ENCODE data around the gene STX2.
"Not testable (repeated sequence)": the region's sequence is repeated elsewhere in the genome, so short reads cannot be mapped to it uniquely, and the experiment has no call there.

STX2 gene

GRCh38 chr12:130796985-130797686 lies 41.9 kb downstream of the STX2 start:
- DNase-seq, result no peak

DNA sequence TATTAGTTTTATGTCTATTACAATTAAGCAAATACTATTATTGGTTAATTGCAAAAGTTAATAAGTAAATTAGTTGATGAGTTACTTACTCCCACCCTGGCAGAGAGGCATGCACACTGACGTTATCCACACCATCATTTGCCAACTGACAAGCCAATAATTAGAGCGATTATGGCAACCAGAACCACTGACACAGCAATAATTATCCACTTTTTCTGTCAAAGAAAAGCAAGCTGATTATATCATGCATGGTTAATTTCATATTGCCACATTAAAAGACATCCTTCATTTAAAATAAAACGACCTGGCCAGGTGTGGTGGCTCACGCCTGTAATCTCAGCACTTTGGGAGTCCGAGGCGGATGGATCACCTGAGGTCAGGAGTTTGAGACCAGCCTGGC lies 43.1 kb downstream of the STX2 start:
- DNase-seq, result no peak

GRCh38 chr12:130793554-130793849 lies 45.5 kb downstream of the STX2 start:
- DNase-seq, result no peak

GRCh38 chr12:130792821-130793553 lies 46.1 kb downstream of the STX2 start:
- no peak for DNase-seq

- DNase-seq, result no peak
Measured at GRCh38 chr12:130791629-130792028, 47.4 kb downstream of the STX2 start.

GRCh38 chr12:130788515-130788914 lies 50.5 kb downstream of the STX2 start:
- DNase-seq, result no peak

DNA sequence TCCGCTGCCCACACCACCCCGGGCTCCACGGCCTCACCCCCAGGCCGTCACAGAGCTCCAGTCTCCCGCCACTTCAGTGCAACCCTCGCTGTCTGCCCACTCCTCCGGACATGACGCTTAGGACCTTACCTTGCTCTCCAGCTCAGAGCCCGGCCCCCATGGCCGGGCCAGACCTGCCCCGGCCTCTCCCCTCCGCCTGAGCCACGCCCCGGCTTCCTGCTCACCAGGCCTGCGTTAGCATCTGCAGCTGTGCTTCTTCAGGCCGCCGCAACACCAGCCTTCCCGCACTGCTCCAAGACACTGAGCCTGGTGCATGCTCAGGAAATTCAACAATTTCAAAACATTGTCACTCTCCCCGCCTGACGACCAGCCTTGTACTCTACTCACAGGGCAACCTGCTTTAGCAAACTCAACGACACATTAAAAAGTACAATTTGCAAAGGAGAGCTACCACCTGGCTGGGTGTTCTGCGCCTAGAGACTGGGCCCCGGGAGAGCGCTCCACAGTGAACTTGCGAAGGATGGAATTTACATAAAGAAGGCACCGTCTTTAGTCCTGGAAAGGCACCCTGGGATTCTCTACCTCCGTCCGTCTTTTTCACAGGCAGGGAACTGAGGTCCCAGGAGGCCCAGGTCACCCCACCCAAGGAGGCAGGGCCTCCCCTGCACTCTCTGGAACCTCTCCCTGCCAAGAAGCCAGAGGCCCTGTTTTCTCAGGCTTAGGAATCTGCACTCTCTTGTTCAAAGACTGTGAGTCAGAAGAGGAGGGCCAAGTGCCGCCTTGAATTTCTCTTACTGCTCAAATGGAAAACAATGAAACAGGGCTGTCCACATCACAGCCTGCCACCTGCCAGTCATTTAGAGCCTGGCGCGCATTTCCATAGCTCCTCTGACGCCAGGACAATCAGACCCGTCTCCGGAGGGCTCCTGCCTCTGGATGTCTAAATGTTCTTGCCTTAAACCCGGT lies 51.3 kb downstream of the STX2 start:
- DNase-seq, result peak; percentile 79

- DNase-seq, result no peak
Measured at GRCh38 chr12:130787041-130787440, 52.0 kb downstream of the STX2 start.

DNA sequence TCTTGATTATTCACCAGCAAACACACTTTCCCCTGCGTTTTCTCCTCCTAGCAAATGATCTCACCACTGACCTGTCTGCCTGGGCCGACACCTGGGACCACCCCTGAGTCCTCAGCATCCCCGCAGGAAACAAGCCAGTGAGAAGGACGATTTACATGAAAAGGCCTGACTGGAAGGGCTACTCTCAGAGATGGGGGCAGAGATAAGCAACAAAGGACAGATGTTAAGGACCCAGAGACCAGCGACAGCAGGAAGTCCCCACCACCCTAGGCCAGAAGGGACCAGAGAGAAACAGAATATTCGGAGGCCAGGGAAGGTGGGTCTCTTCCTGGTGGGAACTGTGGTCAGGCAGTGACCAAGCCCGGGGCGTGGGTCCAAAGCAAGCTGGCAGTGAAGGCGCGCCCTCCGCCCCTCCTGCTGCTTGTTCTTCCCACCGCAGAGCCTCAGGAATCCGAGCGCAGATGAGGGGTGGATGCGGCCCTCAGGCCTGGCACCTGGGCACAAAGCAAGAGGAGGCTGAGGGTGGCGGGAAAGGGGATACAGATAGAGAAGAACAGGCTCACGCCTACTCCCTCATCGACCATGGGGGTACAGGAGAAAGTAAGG lies 55.8 kb downstream of the STX2 start:
- DNase-seq, result no peak

DNA sequence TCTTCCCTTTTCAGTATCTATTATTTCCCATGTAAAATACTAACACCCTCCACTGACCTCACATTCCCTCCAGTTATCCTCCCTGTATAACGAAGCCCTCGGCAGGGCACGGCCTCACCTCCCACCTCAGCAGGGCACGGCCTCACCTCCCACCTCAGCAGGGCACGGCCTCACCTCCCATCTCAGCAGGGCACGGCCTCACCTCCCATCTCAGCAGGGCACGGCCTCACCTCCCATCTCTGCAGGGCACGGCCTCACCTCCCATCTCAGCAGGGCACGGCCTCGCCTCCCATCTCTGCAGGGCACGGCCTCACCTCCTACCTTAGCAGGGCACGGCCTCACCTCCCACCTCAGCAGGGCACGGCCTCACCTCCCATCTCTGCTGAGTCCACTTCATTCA lies 56.8 kb downstream of the STX2 start:
- DNase-seq, result not testable (repeated sequence)

DNA sequence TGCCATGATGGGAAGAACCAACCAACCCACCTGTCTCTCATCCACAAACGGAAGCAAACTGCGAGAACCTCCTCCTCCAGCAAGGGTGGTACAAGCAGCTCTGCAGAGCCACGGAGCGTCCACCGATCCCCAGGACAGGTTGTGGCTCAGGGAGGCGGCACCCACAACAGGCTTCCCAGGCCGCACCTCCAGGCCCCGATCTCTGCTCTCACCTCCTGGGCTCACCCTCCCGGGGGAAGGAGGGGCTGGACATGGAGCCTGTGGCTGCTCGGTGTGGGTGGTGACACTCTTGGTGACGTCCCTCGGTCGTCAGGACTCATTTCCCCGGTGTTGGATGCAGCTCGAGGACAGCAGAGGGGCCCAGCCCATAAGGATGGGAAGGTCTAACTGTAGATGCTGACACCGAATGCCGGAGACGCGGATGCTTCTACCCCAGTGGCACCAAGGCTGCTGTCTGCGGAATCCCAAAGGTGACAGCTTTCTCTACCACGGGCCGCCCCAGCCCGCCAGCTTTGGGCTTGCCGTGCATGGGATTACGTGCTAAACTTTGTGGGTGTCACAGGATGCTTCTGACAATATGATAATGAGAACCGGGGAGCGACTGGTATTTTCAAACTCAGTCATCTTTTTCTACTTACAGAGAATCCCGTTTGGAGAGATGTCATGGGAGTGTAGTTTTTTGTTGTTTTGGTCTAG lies 58.0 kb downstream of the STX2 start:
- DNase-seq, result no peak

DNA sequence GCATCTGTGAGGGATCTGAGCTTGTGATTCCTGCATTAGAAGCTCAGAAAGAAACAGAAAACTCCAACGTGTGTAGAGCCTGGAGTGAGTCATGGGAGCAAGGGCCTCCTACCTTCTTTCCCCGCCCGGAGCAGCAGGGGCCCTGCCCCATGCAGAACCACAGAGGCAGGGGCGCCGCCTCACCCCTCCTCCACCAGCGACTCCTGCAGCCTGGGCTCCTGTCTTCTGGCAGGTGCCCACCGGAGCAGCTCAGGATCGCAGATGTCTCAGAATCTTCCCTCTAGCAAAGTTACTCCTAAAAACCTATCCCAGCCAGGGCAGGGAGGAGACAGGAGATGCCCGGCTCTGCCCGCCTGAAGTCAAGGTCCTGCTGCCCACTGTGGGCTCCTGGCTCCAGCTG lies 58.7 kb downstream of the STX2 start:
- no peak for DNase-seq

DNA sequence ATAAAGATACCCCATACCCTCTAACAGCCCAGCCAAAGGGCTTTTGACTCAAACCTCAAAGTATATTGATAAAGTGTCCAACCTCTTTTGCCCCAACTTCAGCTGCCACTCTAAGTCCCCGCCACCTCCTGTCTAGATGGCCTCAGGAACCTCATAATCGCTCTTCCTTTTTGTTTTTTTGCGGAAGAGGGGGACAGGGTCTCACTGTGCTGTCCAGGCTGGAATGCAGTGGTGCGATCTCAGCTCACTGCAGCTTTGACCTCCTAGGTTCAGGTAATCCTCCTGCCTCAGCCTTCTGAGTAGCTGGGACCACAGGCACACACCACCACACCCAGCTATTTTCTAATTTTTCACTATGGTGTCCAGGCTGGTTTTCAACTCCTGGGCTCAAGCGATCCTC lies 60.3 kb downstream of the STX2 start:
- no peak for DNase-seq

DNA sequence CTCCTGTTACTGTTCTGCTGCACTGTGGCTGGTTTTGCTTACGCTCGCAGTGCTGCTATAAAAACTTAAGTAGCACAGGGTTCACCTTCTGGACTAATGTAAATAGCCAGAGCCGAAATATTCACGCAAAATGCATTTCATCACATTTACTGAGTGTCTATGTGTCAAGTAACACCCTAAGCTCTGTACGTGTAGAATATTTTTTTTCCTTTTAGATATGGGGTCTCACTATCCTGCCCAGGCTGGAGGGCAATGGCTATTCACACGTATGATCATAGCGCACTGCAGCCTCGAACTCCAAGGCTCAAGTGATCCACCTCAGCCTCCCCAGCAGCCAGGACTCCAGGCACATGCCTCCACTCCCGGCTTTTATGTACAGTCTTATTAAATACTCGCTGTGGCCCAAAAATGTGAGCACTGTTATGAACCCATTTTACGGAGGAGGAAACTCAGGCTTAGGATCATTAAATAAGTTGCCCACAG lies 62.2 kb downstream of the STX2 start:
- no peak for DNase-seq

DNA sequence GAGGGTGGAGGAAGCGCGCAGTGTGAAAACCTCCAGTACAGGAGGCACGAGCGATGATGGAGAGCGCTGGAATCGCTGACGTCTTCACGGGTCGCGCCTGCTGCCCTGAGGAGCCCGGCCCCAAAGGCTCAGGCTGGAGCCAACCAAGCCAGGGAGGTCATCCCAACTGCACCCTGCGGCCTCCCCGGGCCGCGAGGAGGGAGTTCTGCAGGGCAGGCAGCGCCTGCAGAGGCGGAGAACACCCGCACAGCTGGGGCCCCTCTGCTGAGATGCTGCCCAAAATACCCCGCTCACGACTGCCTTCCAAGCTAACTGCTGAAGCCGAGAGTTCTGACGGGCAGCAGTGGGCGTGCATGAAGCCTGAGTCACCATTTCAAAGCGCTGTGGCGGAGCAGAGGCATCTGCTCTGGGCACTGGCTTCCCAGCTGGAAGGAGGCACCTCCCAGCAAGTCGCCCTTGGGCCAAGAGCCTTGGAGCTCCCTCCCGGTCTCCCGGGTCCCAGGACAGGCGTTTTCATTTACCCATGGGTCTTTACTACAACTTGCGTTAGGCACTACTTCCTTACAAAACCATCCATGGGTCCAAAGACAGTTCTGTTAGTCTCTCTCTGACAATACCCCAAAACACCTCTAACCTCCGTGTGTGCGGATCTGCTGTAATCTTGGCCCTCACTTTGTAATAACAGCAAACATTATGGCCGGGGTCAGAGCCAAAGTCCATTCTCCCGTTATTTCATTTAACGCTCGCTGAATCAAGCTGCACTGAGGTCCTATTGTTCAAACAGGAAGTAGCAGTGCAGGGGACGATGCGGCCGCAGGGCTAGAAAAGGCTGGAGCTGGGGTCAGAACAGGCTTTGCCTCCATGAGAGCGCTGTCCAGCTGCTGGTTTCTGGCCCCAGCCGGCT lies 62.8 kb downstream of the STX2 start:
- DNase-seq, result peak; percentile 87

DNA sequence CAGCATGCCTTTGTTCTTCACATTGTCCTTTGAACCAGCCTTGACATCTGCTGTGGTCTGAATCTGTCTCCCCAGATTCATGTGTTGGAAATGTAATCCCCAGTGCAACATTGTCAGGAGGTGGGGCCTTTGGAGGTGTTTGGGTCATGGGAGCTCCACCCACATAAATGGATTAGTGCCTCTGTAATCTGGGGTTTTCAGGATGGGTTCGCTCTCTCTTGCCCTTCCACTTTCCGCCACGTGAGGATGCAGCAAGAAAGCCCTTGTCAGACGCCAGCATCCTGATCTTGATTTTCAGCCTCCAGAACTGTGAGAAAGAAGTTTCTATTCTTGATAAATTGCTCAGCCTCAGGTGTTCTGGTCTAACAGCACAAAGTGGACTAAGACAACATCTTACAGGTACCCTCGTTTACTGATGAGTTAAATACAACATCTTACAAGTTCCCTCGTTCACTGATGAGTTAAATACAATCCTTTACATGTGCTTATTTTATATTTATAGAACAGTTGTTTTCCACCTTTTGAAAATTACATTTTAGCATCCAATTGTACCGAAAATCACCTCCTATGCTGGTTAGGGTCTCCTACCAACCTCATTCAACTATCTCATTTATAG lies 68.5 kb downstream of the STX2 start:
- no peak for DNase-seq

DNA sequence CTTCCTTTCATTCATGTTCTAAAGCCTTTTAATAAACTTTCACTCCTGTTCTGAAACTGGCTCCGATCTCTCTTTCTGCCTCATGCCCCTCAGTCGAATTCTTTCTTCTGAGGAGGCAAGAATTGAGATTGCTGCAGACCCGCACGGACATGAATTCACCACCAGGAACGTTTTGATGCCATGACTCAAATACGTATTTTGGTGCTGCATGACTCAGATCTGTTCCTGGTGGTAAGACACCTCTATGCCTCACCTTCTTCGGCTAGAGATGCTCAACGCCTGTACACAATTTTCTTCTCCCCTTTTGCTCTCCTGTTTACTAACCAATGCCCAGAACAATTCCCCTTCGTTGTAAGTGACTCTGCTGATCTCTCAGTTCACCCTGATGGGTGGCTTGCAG lies 70.9 kb downstream of the STX2 start:
- no peak for DNase-seq

GRCh38 chr12:130766470-130766869 lies 72.6 kb downstream of the STX2 start:
- no peak for DNase-seq

- peak; percentile 36 for DNase-seq
Measured at GRCh38 chr12:130765186-130765659, 73.8 kb downstream of the STX2 start.

DNA sequence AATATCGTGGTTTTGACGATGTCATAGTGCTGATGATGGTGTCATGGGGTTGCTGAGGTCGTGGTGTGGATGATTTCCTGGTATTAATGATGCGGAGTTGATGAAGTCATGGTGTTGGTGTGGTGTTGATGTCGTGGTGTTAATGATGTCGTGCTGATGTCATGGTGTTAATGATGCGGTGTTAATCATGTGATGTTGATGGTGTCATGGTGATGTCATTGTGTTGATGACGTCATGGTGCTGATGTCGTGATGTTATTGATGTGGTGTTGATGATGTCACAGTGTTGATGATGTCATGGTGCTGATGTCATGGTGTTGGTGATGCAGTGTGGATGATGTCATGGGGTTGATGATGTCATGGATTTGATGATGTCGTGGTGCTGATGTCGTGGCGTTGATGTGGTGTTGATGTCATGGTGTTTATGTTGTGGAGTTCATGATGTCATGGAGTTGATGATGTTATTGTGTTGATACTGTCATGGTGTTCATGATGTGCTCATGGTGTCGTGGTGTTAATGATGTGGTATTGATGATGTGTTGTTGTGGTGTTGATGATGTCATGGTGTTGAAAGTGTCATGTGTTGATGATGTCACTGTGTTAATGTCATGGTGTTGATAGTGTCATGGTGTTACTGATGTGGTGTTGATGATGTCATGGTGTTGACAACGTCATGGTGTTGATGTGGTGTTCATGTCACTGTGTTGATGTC lies 74.4 kb downstream of the STX2 start:
- peak; percentile 29 for DNase-seq

All from fibroblast of skin of back (primary cell).